ENCODE results near the gene ZBED1. TPM values are rescaled to one million over a fixed set of nuclear protein-coding genes. Genes with fewer than 3 reads are reported as not detected.
A peak's percentile ranks its signal among the peaks of the same experiment; 100 is the strongest.
"Not testable (repeated sequence)": the region's sequence is repeated elsewhere in the genome, so short reads cannot be mapped to it uniquely, and the experiment has no call there.

ZBED1 gene
- total and polyA plus RNA-seq, 2 donors from 2014 or later: 20.6 to 40.7 TPM

DNA sequence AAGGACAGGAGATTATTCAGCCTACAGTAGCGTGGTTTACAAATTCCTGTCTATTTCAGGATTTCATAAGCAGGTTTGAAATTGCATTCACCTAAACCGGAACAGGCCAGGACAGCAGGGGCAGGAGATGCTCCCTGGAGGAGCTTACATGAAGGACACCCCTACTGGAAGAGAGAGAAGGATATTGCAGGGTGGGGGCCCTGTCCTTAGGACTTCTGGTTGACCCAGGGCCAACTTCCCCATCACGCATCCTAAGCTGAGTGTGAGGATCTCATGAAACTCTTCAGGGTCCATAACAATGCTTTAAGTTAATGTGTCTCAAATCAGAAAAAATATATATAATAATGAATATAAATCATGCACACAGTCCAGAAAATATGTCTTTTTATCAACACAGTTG, 6.4 kb upstream of the ZBED1 start:
- no peaks in the 10 kb centered on the region for H3K36me3 ChIP-seq (ENCODE audit: control insufficient read depth in 2 of 3, insufficient read depth in 3 of 3, low read length in 3 of 3)
- H3K4me3 ChIP-seq (ENCODE audit: low read length in 3 of 3): no peak overlapping the region
- H3K9me3 ChIP-seq (ENCODE audit: control insufficient read depth in 2 of 3, insufficient read depth in 1 of 3, low read length in 3 of 3): no peaks in the 10 kb centered on the region
- H3K27ac ChIP-seq (ENCODE audit: low read depth in 2 of 2, low read length in 2 of 2): no peak overlapping the region
- no peak for FAIRE-seq
- no peaks in the 10 kb centered on the region for H3K4me1 ChIP-seq (ENCODE audit: control insufficient read depth in 2 of 3, insufficient read depth in 2 of 3, low read depth in 1 of 3, low read length in 3 of 3)
- no peak for DNase-seq
- no peak overlapping the region for H3K9ac ChIP-seq (ENCODE audit: low read length in 3 of 3)
- H3K27me3 ChIP-seq (ENCODE audit: control insufficient read depth, insufficient read depth, low read length): no peaks in the 10 kb centered on the region
- intact Hi-C loops (cut with DNase I): no loop called here
- TF ChIP-seq, protein P1, sequence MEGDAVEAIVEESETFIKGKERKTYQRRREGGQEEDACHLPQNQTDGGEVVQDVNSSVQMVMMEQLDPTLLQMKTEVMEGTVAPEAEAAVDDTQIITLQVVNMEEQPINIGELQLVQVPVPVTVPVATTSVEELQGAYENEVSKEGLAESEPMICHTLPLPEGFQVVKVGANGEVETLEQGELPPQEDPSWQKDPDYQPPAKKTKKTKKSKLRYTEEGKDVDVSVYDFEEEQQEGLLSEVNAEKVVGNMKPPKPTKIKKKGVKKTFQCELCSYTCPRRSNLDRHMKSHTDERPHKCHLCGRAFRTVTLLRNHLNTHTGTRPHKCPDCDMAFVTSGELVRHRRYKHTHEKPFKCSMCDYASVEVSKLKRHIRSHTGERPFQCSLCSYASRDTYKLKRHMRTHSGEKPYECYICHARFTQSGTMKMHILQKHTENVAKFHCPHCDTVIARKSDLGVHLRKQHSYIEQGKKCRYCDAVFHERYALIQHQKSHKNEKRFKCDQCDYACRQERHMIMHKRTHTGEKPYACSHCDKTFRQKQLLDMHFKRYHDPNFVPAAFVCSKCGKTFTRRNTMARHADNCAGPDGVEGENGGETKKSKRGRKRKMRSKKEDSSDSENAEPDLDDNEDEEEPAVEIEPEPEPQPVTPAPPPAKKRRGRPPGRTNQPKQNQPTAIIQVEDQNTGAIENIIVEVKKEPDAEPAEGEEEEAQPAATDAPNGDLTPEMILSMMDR (IDR thresholded peaks at IDR 0.05; ENCODE audit: borderline replicate concordance, extremely low read depth, insufficient read depth): no peak

DNA sequence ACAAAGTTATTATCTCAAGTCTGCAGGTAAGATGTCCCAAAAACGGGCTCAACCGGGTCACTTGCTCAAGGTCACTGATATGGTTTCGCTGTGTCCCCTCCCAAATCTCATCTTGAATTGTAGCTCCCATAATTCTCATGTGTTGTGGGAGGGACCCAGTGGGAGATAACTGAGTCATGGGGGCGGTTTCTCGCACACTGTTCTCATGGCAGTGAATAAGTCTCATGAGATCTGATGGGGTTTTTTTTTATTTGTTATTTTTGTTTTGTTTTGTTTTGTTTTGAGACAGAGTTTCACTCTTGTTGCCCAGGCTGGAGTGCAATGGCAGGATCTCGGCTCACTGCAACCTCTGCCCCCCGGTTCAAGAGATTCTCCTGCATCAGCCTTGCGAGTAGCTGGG, 4.6 kb upstream of the ZBED1 start:
- FAIRE-seq; H3K36me3 ChIP-seq (ENCODE audit: control insufficient read depth in 2 of 3, insufficient read depth in 3 of 3, low read length in 3 of 3); H3K27ac ChIP-seq (ENCODE audit: low read depth in 2 of 2, low read length in 2 of 2); H3K4me1 ChIP-seq (ENCODE audit: control insufficient read depth in 2 of 3, insufficient read depth in 2 of 3, low read depth in 1 of 3, low read length in 3 of 3); H3K4me3 ChIP-seq (ENCODE audit: low read length in 3 of 3); H3K9me3 ChIP-seq (ENCODE audit: control insufficient read depth in 2 of 3, insufficient read depth in 1 of 3, low read length in 3 of 3); DNase-seq; H3K9ac ChIP-seq (ENCODE audit: low read length in 3 of 3); intact Hi-C loops (cut with DNase I); H3K27me3 ChIP-seq (ENCODE audit: control insufficient read depth, insufficient read depth, low read length): not testable (repeated sequence)

DNA sequence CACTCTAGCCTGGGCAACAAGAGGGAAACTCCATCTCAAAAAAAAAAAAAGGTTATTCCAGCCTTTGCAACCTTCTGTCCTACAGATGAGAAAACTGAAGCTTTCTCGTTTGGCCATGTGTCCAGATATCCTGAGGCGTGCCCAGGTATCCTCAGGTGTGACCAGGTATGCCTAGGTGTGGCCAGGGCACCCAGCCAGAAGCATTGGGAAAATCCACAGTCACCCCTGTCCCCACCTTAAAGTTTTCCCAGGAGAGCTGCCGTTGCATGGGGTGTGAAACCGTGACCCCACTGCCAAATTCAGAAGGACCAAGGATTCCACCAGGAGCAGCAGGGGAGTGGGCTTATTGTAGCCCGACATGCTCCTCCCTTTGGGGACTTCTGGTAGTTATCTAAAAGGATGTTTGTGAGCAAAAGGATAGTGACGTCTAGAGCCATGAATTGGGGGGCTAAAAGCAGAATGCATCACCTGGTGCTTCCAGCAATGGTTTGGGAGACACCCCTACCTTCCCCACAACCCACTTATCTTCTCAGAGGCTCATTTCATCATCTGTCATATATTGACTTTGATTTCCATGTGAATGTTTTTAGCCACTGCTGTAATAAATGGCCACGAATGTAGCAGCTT, 4.0 kb upstream of the ZBED1 start:
- H3K4me3 ChIP-seq (ENCODE audit: low read length in 3 of 3): no peak overlapping the region
- H3K36me3 ChIP-seq (ENCODE audit: control insufficient read depth in 2 of 3, insufficient read depth in 3 of 3, low read length in 3 of 3): no peaks in the 10 kb centered on the region
- H3K27me3 ChIP-seq (ENCODE audit: control insufficient read depth, insufficient read depth, low read length): no peaks in the 10 kb centered on the region
- TF ChIP-seq, protein P1 (IDR thresholded peaks at IDR 0.05; ENCODE audit: borderline replicate concordance, extremely low read depth, insufficient read depth): no peak
- DNase-seq (peak in 1 of 5 donors; percentile 21), FAIRE-seq (no peak)
- intact Hi-C loops (cut with DNase I): no loop called here
- no peaks in the 10 kb centered on the region for H3K9me3 ChIP-seq (ENCODE audit: control insufficient read depth in 2 of 3, insufficient read depth in 1 of 3, low read length in 3 of 3)
- H3K9ac ChIP-seq (ENCODE audit: low read length in 3 of 3): no peak overlapping the region
- H3K4me1 ChIP-seq (ENCODE audit: control insufficient read depth in 2 of 3, insufficient read depth in 2 of 3, low read depth in 1 of 3, low read length in 3 of 3): no peaks in the 10 kb centered on the region
- no peak overlapping the region for H3K27ac ChIP-seq (ENCODE audit: low read depth in 2 of 2, low read length in 2 of 2)

DNA sequence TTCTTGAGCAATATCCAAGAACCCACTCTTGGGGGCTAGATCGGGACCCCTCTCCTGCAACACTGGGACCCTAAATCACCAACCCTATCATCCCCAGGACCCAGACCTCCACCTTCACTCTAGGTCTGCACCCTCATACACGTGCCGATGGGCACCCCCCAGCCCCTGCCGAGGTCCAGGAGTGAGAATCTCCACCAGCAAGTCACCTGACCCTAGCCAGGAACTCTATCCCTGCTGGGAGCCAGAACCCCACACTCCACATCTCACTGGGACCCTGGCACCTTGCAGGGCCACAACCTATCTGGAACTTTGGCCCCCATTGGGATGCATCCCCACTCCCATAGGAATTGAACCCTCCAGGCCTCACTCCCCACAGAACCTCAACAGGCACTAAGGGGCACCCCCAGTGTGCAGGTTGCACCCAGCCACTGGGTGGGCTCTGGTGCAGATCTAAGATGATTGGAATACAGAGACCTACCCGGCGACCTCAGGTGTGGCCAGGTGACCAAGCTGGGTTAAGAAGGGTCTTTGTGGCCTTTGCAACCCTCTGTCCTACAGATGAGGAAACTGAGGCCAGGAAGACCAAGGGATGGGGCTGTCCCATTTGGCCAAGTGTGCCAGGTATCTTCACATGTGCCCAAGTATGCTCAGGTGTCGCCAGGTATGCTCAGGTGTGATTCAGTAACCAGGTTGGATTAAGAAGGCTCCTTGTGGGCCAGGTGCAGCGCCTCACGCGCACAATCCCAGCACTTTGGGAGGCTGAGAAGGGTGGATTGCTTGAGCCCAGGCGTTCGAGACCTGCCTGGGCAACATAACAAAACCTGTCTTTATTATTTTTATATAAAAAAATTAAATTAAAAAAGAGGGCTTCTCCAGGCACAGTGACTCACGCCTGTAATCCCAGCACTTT, 3.1 kb upstream of the ZBED1 start:
- Histone ChIP-seq H3K27me3 (ENCODE audit: control insufficient read depth, insufficient read depth, low read length) (no peaks in the 10 kb centered on the region), H3K4me3 (ENCODE audit: low read length in 3 of 3) (no peak overlapping the region), H3K36me3 (ENCODE audit: control insufficient read depth in 2 of 3, insufficient read depth in 3 of 3, low read length in 3 of 3) (no peaks in the 10 kb centered on the region), H3K9ac (ENCODE audit: low read length in 3 of 3) (no peak overlapping the region), H3K4me1 (ENCODE audit: control insufficient read depth in 2 of 3, insufficient read depth in 2 of 3, low read depth in 1 of 3, low read length in 3 of 3) (peaks cover 0 to 7% (median 0%) of the 10 kb centered on the region in 3 donors), H3K27ac (ENCODE audit: low read depth in 2 of 2, low read length in 2 of 2) (no peak overlapping the region), H3K9me3 (ENCODE audit: control insufficient read depth in 2 of 3, insufficient read depth in 1 of 3, low read length in 3 of 3) (no peaks in the 10 kb centered on the region)
- TF ChIP-seq, protein P1 (IDR thresholded peaks at IDR 0.05; ENCODE audit: borderline replicate concordance, extremely low read depth, insufficient read depth): no peak
- DNase-seq: peak in 1 of 5 donors; percentile 33
- FAIRE-seq: no peak
- intact Hi-C loops (cut with DNase I): no loop called here
